Endothelial cell of umbilical vein (primary cell): ENCODE results near the gene STK17A. TPM values are rescaled to one million over a fixed set of nuclear protein-coding genes. Genes with fewer than 3 reads are reported as not detected.

ENCODE experiments used
- BruUV-seq: library from RNA; stranded (reverse); fragments of 400-500 nt; replicated peaks from 2 replicates; lab custom pipeline; 2021; lab: Mats Ljungman, UMichigan
- CTCF ChIA-PET: fragments of 300-600, 350-600 bp; sonication (Branson Sonifier 250); formaldehyde crosslinking; loops from one replicate; lab custom pipeline; 2021; ENCODE audit warnings: antibody characterized with exemption, inconsistent platforms; lab: Charles Lee
- POLR2A ChIA-PET: fragments of 300-600, 350-600 bp; sonication (Branson Sonifier 250); formaldehyde crosslinking; loops from one replicate; lab custom pipeline; 2021; ENCODE audit warnings: antibody characterized with exemption, inconsistent platforms; lab: Charles Lee
- DNase-seq: peaks from one replicate; pipeline ENCODE4 v3.0.0-alpha.2; 2011; ENCODE audit warnings: low read depth, low spot score
- FAIRE-seq: peaks from 2 replicates; lab custom pipeline; 2011; peaks lifted over from hg19 to GRCh38; lab: Jason Lieb, UNC
- H2AFZ ChIP-seq: 2 replicates; pipeline ENCODE4 v1.6.0; 2012; ENCODE audit warnings: low read depth, low read length, control low read depth, inconsistent platforms
- H3K27ac ChIP-seq: 2 replicates; pipeline ENCODE4 v1.5.1; 2011; ENCODE audit warnings: low read depth, mild to moderate bottlenecking, control low read depth, low read length, moderate library complexity; ENCODE audit not compliant: insufficient read depth
- H3K27me3 ChIP-seq, 2 experiments: 2 replicates each; pipeline versions ENCODE4 v1.6.0 to v1.6.1; 2011; ENCODE audit warnings: low read length in 2 of 2, mixed read lengths in 1 of 2; ENCODE audit not compliant: control insufficient read depth in 2 of 2, insufficient read depth in 2 of 2
- H3K36me3 ChIP-seq, 2 experiments: 2 replicates in 1 of 2; 3 replicates in 1 of 2; pipeline ENCODE4 v1.5.1; 2011; ENCODE audit warnings: low read length in 2 of 2, mild to moderate bottlenecking in 1 of 2, moderate library complexity in 1 of 2; ENCODE audit not compliant: control insufficient read depth in 2 of 2, insufficient read depth in 2 of 2; ENCODE audit errors: extremely low read depth in 1 of 2
- H3K4me1 ChIP-seq: 3 replicates; pipeline ENCODE4 v1.5.1; 2011; ENCODE audit warnings: mild to moderate bottlenecking, low read length; ENCODE audit not compliant: control insufficient read depth, insufficient read depth; ENCODE audit errors: extremely low read depth
- H3K4me2 ChIP-seq: 2 replicates; pipeline ENCODE4 v1.6.1; 2011; ENCODE audit warnings: low read length, control low read depth, mixed read lengths; ENCODE audit not compliant: insufficient read depth
- H3K4me3 ChIP-seq, 3 experiments: fragments of 200-600 bp in 1 of 3; sonication (generic), shearing (Covaris generic) in 1 of 3; replicated peaks in 1 of 3; 2 replicates each; pipeline ENCODE4 v1.5.1; 2011 to 2016; ENCODE audit warnings: control low read depth in 3 of 3, low read length in 3 of 3, mild to moderate bottlenecking in 2 of 3, inconsistent platforms in 1 of 3, low read depth in 1 of 3, moderate library complexity in 1 of 3; ENCODE audit not compliant: insufficient read depth in 1 of 3
- H3K79me2 ChIP-seq: 2 replicates; pipeline ENCODE4 v1.6.0; 2012; ENCODE audit warnings: low read length, inconsistent platforms; ENCODE audit not compliant: control insufficient read depth, insufficient read depth
- H3K9ac ChIP-seq: replicated peaks from 2 replicates; pipeline ENCODE3; 2011; ENCODE audit warnings: low read length, control low read depth; ENCODE audit not compliant: insufficient read depth; ENCODE audit errors: extremely low read depth
- H3K9me1 ChIP-seq: replicated peaks from 3 replicates; pipeline ENCODE4 v1.6.0; 2011; ENCODE audit warnings: mild to moderate bottlenecking, low read length; ENCODE audit not compliant: control insufficient read depth, insufficient read depth; ENCODE audit errors: extremely low read depth
- H3K9me3 ChIP-seq: replicated peaks from 2 replicates; pipeline ENCODE4 v1.5.1; 2012; ENCODE audit warnings: low read length, inconsistent platforms; ENCODE audit not compliant: control insufficient read depth, insufficient read depth
- H4K20me1 ChIP-seq: replicated peaks from 2 replicates; pipeline ENCODE3; 2011; ENCODE audit warnings: mild to moderate bottlenecking, low read length; ENCODE audit not compliant: control insufficient read depth, insufficient read depth; ENCODE audit errors: extremely low read depth
- EZH2 ChIP-seq: IDR thresholded peaks from 2 replicates; pipeline ENCODE4 v1.6.1; 2012; ENCODE audit warnings: borderline replicate concordance, low read depth, mild to moderate bottlenecking, moderate library complexity, low read length, inconsistent platforms; ENCODE audit not compliant: severe bottlenecking
- GATA2 ChIP-seq: IDR thresholded peaks from 2 replicates; pipeline ENCODE4 v1.7.0; 2011; ENCODE audit warnings: low read depth, mild to moderate bottlenecking, moderate library complexity, mixed read lengths, low read length; ENCODE audit not compliant: insufficient read length, insufficient read depth
- JUN ChIP-seq: IDR thresholded peaks from 2 replicates; pipeline ENCODE4 v1.6.1; 2011; ENCODE audit warnings: borderline replicate concordance, low read depth; ENCODE audit not compliant: insufficient read length, insufficient read depth
- dilution Hi-C: fragments of 300-500 bp; cut with MboI; formaldehyde crosslinking; loops from one replicate; pipeline ENCODE4 v1.15.0; 2019; ENCODE audit warnings: low sequenced_read_pairs; ENCODE audit not compliant: extremely low pct_ligation_motif_present
- intact Hi-C: fragments of 100-400 bp; cut with micrococcal nuclease; formaldehyde crosslinking; loops from one replicate; pipeline ENCODE4 v1.10.0; 2022
- polyA plus RNA-seq, 4 experiments: library from polyadenylated mRNA; depleted of rRNA in 3 of 4; stranded (reverse) in 3 of 4; unstranded in 1 of 4; fragments of >200 nt; gene quantifications; 2 replicates each; pipeline versions ENCODE4 v1.2.1 to v1.2.3, GENCODE V29; 2011 to 2012; ENCODE audit warnings: missing spikeins in 1 of 4
- total RNA-seq: library from RNA; stranded (reverse); gene quantifications from 2 replicates; pipeline ENCODE4 v1.2.3, GENCODE V29; 2021

Gene STK17A
- total and polyA plus RNA-seq, 2 donors (not counting 3 experiments of a cell fraction or from before 2014, with no cell fraction given): 11.7 to 58.8 TPM

- Histone ChIP-seq H3K36me3 (no peaks in the 10 kb centered on the region), H3K4me3 (peak overlapping the region in 1 of 3 experiments; percentile 74), H3K27ac (peak overlapping the region; percentile 49), H3K79me2 (peaks cover 84% of the 10 kb centered on the region), H4K20me1 (peaks cover 13% of the 10 kb centered on the region), H2AFZ (no peak overlapping the region), H3K27me3 (peaks cover 1 to 4% of the 10 kb centered on the region in 2 experiments), H3K4me2 (peak overlapping the region; percentile 74), H3K9me3 (no peaks in the 10 kb centered on the region), H3K9ac (peak overlapping the region; percentile 82), H3K4me1 (peaks cover 41% of the 10 kb centered on the region), H3K9me1 (no peaks in the 10 kb centered on the region)
- ChIA-PET CTCF (interaction anchor here (1.8 to 9.5 kb wide), 2 partner anchors 113 to 135 kb away, joined by 9 to 603 read pairs; no protein-coding TSS in a partner anchor), POLR2A (no interaction called here)
- FAIRE-seq (peak; percentile 58), DNase-seq (peak; percentile 70)
- no peak for TF ChIP-seq EZH2
- peak; percentile 22 for TF ChIP-seq JUN
- intact Hi-C loops: loop anchor here (1.0 to 10.0 kb wide), 2 partner anchors 54 to 652 kb away; partner anchors contain the start of genes MRPL32 and PSMA2
- BruUV-seq: no TSS peak
- dilution Hi-C loops: loop anchor here (25.0 kb wide), 1 partner anchor 126 kb away; no protein-coding TSS in a partner anchor
Measured at GRCh38 chr7:43586251-43586900, 3.5 kb downstream of the STK17A start.

- Histone ChIP-seq H3K9me3 (no peaks in the 10 kb centered on the region), H3K27ac (no peak overlapping the region), H3K4me3 (no peak overlapping the region), H3K27me3 (no peaks in the 10 kb centered on the region), H2AFZ (no peak overlapping the region), H3K79me2 (peaks cover 100% of the 10 kb centered on the region), H3K4me2 (no peak overlapping the region), H4K20me1 (peaks cover 15% of the 10 kb centered on the region), H3K4me1 (peaks cover 46% of the 10 kb centered on the region), H3K9ac (no peak overlapping the region), H3K36me3 (no peaks in the 10 kb centered on the region), H3K9me1 (no peaks in the 10 kb centered on the region)
- intact Hi-C loops (loop anchor here (10.0 kb wide), 1 partner anchor 654 kb away; the partner anchor contains the start of genes MRPL32 and PSMA2), dilution Hi-C loops (loop anchor here (25.0 kb wide), 1 partner anchor 124 kb away; no protein-coding TSS in a partner anchor)
- POLR2A ChIA-PET: no interaction called here
- FAIRE-seq (no peak), DNase-seq (no peak)
- CTCF ChIA-PET: interaction anchor here (9.5 kb wide), 1 partner anchor 111 kb away, joined by 603 read pairs; no protein-coding TSS in a partner anchor
- TF ChIP-seq GATA2: no peak
- BruUV-seq: no TSS peak
Measured at GRCh38 chr7:43588477-43589132, 5.7 kb downstream of the STK17A start.
